Brain microvascular endothelial cell (primary cell): Measurements from ENCODE around the gene ARHGEF16.

Experiments
- DNase-seq: peaks from one replicate; pipeline ENCODE4 v3.0.0-alpha.2; 2020
- H3K27ac ChIP-seq: fragments of 250-450 bp; sonication (Bioruptor Pico); 2 replicates; pipeline ENCODE4 v1.5.1; 2020; ENCODE audit warnings: mild to moderate bottlenecking, moderate library complexity
- H3K27me3 ChIP-seq: fragments of 250-450 bp; sonication (Bioruptor Pico); replicated peaks from 2 replicates; pipeline ENCODE4 v1.5.1; 2020; ENCODE audit warnings: mild to moderate bottlenecking
- H3K36me3 ChIP-seq: fragments of 250-450 bp; sonication (Bioruptor Pico); replicated peaks from 2 replicates; pipeline ENCODE4 v1.5.1; 2020; ENCODE audit warnings: mild to moderate bottlenecking
- H3K4me3 ChIP-seq: 2 replicates; pipeline ENCODE4 v1.5.1; 2011; ENCODE audit warnings: low read depth, mild to moderate bottlenecking, control low read depth, low read length, moderate library complexity
- CTCF ChIP-seq: IDR thresholded peaks from 2 replicates; pipeline ENCODE4 v1.5.1; 2011; ENCODE audit warnings: low read depth, mild to moderate bottlenecking, moderate library complexity, low read length, control low read depth, inconsistent platforms; ENCODE audit errors: missing control alignments
- in situ Hi-C: cut with HindIII; loops from 2 replicates; pipeline ENCODE4 v1.10.0; 2017; ENCODE audit warnings: low sequenced_read_pairs, low pct_ligation_motif_present

Gene ARHGEF16

GRCh38 chr1:3498986-3499385 lies 44.5 kb downstream of the ARHGEF16 start:
- no peaks in the 10 kb centered on the region for H3K36me3 ChIP-seq
- no peak for TF ChIP-seq CTCF
- in situ Hi-C loops, result no loop called here
- no peaks in the 10 kb centered on the region for H3K27me3 ChIP-seq
- no peak overlapping the region for H3K4me3 ChIP-seq
- DNase-seq, result no peak
- H3K27ac ChIP-seq, result no peak overlapping the region

GRCh38 chr1:3499611-3500010 lies 45.1 kb downstream of the ARHGEF16 start:
- Histone ChIP-seq H3K27me3 (no peaks in the 10 kb centered on the region), H3K27ac (no peak overlapping the region), H3K4me3 (no peak overlapping the region), H3K36me3 (no peaks in the 10 kb centered on the region)
- in situ Hi-C loops, result no loop called here
- DNase-seq, result no peak
- TF ChIP-seq CTCF, result no peak

GRCh38 chr1:3500265-3500835 lies 45.9 kb downstream of the ARHGEF16 start:
- Histone ChIP-seq H3K36me3 (no peaks in the 10 kb centered on the region), H3K27ac (no peak overlapping the region), H3K27me3 (no peaks in the 10 kb centered on the region), H3K4me3 (no peak overlapping the region)
- no peak for DNase-seq
- in situ Hi-C loops, result no loop called here
- TF ChIP-seq CTCF, result no peak

- TF ChIP-seq CTCF, result no peak
- Histone ChIP-seq H3K27ac (no peak overlapping the region), H3K36me3 (no peaks in the 10 kb centered on the region), H3K27me3 (no peaks in the 10 kb centered on the region), H3K4me3 (no peak overlapping the region)
- in situ Hi-C loops, result no loop called here
- no peak for DNase-seq
These were observed 47.0 kb downstream of the ARHGEF16 start for GRCh38 chr1:3501437-3501836.

- H3K4me3 ChIP-seq, result no peak overlapping the region
- H3K27me3 ChIP-seq, result no peaks in the 10 kb centered on the region
- DNase-seq, result peak; percentile 39
- in situ Hi-C loops, result no loop called here
- H3K36me3 ChIP-seq, result no peaks in the 10 kb centered on the region
- no peak overlapping the region for H3K27ac ChIP-seq
- no peak for TF ChIP-seq CTCF
These were observed 47.6 kb downstream of the ARHGEF16 start for GRCh38 chr1:3501856-3502640.
